SK-N-SH treated with all-trans-retinoic acid at 6 μM for 48 hours (cell line): ENCODE measurements around the gene ABCA7.

ENCODE experiments used
- ATAC-seq: fragments of 200-7000 bp; cut with Tn5 transposase; 3 replicates; pipeline ENCODE4 v1.9.1; 2020; ENCODE audit warnings: mild to moderate bottlenecking, moderate library complexity
- ARNTL ChIP-seq: fragments of 450-650 bp; formaldehyde crosslinking; IDR thresholded peaks from 2 replicates; pipeline ENCODE4 v1.5.0; 2020; ENCODE audit warnings: low read depth, mild to moderate bottlenecking, moderate library complexity, borderline replicate concordance
- BACH2 ChIP-seq: fragments of 250-450 bp; sonication (Bioruptor Pico); IDR thresholded peaks from 2 replicates; pipeline ENCODE4 v1.9.0; 2021; ENCODE audit warnings: mild to moderate bottlenecking, borderline replicate concordance
- CSDC2 ChIP-seq: fragments of 250-450 bp; sonication (Bioruptor Pico); IDR thresholded peaks from 2 replicates; pipeline ENCODE4 v1.5.0; 2020; ENCODE audit warnings: mild to moderate bottlenecking, moderate library complexity
- ESRRG ChIP-seq: fragments of 250-450 bp; sonication (Bioruptor Pico); IDR thresholded peaks from 2 replicates; pipeline ENCODE4 v1.6.1; 2021; ENCODE audit warnings: mild to moderate bottlenecking
- GLIS3 ChIP-seq: fragments of 250-450 bp; sonication (Bioruptor Pico); IDR thresholded peaks from 2 replicates; pipeline ENCODE4 v1.5.0; 2020; ENCODE audit warnings: mild to moderate bottlenecking, moderate library complexity
- ISL1 ChIP-seq: fragments of 250-450 bp; sonication (Bioruptor Pico); IDR thresholded peaks from 2 replicates; pipeline ENCODE4 v2.1.2; 2022; ENCODE audit warnings: mild to moderate bottlenecking, moderate library complexity
- OSR1 ChIP-seq: fragments of 250-450 bp; sonication (Bioruptor Pico); IDR thresholded peaks from 2 replicates; pipeline ENCODE4 v1.8.0; 2022; ENCODE audit warnings: moderate library complexity, mild to moderate bottlenecking, inconsistent platforms
- RARB ChIP-seq: fragments of 250-450 bp; sonication (Bioruptor Pico); IDR thresholded peaks from 2 replicates; pipeline ENCODE4 v1.8.0; 2021; ENCODE audit warnings: mild to moderate bottlenecking, moderate library complexity
- SNAI2 ChIP-seq: fragments of 250-450 bp; sonication (Bioruptor Pico); IDR thresholded peaks from 2 replicates; pipeline ENCODE4 v1.5.0; 2020; ENCODE audit warnings: mild to moderate bottlenecking, moderate library complexity
- TCF4 ChIP-seq: fragments of 250-450 bp; sonication (Bioruptor Pico); IDR thresholded peaks from 2 replicates; pipeline ENCODE4 v1.8.0; 2021; ENCODE audit warnings: mild to moderate bottlenecking, moderate library complexity, borderline replicate concordance
- TOX ChIP-seq: fragments of 250-450 bp; sonication (Bioruptor Pico); IDR thresholded peaks from 2 replicates; pipeline ENCODE4 v1.8.0; 2021; ENCODE audit warnings: mild to moderate bottlenecking, moderate library complexity, borderline replicate concordance
- ZC3H10 ChIP-seq: fragments of 250-450 bp; sonication (Bioruptor Pico); IDR thresholded peaks from 2 replicates; pipeline ENCODE4 v1.5.1; 2021; ENCODE audit warnings: mild to moderate bottlenecking, moderate library complexity
- ZFP3 ChIP-seq: fragments of 250-450 bp; sonication (Bioruptor Pico); IDR thresholded peaks from 2 replicates; pipeline ENCODE4 v1.5.0; 2020; ENCODE audit warnings: mild to moderate bottlenecking, moderate library complexity
- ZFP30 ChIP-seq: fragments of 450-650 bp; formaldehyde crosslinking; IDR thresholded peaks from 2 replicates; pipeline ENCODE4 v1.5.0; 2022; ENCODE audit warnings: mild to moderate bottlenecking, moderate library complexity
- ZNF565 ChIP-seq: fragments of 450-650 bp; formaldehyde crosslinking; conservative IDR thresholded peaks from 2 replicates; pipeline ENCODE4 v1.5.0; 2020; ENCODE audit warnings: low read depth, mild to moderate bottlenecking, moderate library complexity
- ZNF70 ChIP-seq: fragments of 450-650 bp; formaldehyde crosslinking; IDR thresholded peaks from 2 replicates; pipeline ENCODE4 v1.5.0; 2020; ENCODE audit warnings: mild to moderate bottlenecking, moderate library complexity
- ZNF8 ChIP-seq: fragments of 450-650 bp; formaldehyde crosslinking; IDR thresholded peaks from 2 replicates; pipeline ENCODE4 v1.5.0; 2020; ENCODE audit warnings: mild to moderate bottlenecking, moderate library complexity
- TF ChIP-seq, protein P1 (sequence below): fragments of 250-450 bp; sonication (Bioruptor Pico); IDR thresholded peaks from 2 replicates; pipeline ENCODE4 v1.8.0; 2021; ENCODE audit warnings: low read depth, mild to moderate bottlenecking, moderate library complexity, borderline replicate concordance
- TF ChIP-seq, protein P2 (sequence below): fragments of 250-450 bp; sonication (Bioruptor Pico); IDR thresholded peaks from 2 replicates; pipeline ENCODE4 v1.8.0; 2020; ENCODE audit warnings: mild to moderate bottlenecking, moderate library complexity, borderline replicate concordance
- TF ChIP-seq, protein P3 (sequence below): fragments of 250-450 bp; sonication (Bioruptor Pico); IDR thresholded peaks from 2 replicates; pipeline ENCODE4 v1.5.1; 2020; ENCODE audit warnings: low read depth, mild to moderate bottlenecking, moderate library complexity
- TF ChIP-seq, protein P4 (sequence below): fragments of 250-450 bp; sonication (Bioruptor Pico); IDR thresholded peaks from 2 replicates; pipeline ENCODE4 v1.5.0; 2020; ENCODE audit warnings: mild to moderate bottlenecking, moderate library complexity

Gene ABCA7

DNA sequence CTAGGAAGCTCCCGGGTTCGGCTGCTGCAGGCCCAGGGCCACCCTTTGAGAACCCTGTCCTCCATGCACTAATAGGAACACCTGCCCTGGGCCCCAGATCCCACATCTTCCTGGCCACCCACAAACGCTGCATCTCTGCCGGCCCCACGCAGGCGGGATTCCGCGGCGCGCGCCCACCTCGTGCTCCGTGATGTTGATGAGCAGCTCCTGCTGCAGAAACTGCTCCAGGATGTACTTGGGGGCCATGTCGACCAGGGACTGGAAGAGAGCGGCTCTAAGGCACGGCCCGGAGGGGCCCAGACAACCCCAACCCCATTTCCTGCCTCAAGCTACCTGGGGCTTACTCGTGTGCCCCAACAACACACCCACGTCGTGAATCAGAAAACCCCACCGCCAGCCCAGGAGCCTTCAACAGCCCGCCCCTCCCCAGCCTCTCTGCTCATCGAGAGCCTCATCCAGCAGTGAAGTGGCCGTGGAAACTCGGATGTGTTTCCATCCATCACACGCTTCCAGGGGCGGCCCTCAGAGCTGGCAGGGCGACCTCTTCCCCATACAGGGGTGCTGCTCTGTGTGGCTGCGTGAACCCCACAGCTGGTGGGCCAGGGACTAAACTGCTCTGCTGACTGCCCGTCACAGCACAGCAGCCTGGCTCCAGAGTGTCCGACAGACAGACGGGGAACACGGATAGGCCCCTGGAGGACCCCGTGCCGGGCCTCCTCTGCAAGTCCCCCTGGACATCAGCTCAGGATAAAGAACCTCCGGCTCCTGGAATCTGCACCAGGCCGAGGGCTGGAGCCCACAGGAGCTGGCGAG, 51.0 kb downstream of the ABCA7 start:
- no peak for ATAC-seq
- TF ChIP-seq ISL1 (CRISPR knock-in tag) (no peak), ZNF8 (CRISPR knock-in tag) (no peak), ZNF70 (CRISPR knock-in tag) (no peak), ZFP30 (CRISPR knock-in tag) (no peak), ARNTL (CRISPR knock-in tag) (no peak), ESRRG (CRISPR knock-in tag) (no peak), BACH2 (no peak), OSR1 (CRISPR knock-in tag) (no peak), ZNF565 (CRISPR knock-in tag) (no peak), RARB (CRISPR knock-in tag) (no peak)
- TF ChIP-seq, protein P1, sequence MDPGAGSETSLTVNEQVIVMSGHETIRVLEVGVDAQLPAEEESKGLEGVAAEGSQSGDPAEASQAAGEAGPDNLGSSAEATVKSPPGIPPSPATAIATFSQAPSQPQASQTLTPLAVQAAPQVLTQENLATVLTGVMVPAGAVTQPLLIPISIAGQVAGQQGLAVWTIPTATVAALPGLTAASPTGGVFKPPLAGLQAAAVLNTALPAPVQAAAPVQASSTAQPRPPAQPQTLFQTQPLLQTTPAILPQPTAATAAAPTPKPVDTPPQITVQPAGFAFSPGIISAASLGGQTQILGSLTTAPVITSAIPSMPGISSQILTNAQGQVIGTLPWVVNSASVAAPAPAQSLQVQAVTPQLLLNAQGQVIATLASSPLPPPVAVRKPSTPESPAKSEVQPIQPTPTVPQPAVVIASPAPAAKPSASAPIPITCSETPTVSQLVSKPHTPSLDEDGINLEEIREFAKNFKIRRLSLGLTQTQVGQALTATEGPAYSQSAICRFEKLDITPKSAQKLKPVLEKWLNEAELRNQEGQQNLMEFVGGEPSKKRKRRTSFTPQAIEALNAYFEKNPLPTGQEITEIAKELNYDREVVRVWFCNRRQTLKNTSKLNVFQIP: no peak
- TF ChIP-seq, protein P2, sequence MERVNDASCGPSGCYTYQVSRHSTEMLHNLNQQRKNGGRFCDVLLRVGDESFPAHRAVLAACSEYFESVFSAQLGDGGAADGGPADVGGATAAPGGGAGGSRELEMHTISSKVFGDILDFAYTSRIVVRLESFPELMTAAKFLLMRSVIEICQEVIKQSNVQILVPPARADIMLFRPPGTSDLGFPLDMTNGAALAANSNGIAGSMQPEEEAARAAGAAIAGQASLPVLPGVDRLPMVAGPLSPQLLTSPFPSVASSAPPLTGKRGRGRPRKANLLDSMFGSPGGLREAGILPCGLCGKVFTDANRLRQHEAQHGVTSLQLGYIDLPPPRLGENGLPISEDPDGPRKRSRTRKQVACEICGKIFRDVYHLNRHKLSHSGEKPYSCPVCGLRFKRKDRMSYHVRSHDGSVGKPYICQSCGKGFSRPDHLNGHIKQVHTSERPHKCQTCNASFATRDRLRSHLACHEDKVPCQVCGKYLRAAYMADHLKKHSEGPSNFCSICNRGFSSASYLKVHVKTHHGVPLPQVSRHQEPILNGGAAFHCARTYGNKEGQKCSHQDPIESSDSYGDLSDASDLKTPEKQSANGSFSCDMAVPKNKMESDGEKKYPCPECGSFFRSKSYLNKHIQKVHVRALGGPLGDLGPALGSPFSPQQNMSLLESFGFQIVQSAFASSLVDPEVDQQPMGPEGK (CRISPR knock-in tag): no peak
- TF ChIP-seq, protein P3, sequence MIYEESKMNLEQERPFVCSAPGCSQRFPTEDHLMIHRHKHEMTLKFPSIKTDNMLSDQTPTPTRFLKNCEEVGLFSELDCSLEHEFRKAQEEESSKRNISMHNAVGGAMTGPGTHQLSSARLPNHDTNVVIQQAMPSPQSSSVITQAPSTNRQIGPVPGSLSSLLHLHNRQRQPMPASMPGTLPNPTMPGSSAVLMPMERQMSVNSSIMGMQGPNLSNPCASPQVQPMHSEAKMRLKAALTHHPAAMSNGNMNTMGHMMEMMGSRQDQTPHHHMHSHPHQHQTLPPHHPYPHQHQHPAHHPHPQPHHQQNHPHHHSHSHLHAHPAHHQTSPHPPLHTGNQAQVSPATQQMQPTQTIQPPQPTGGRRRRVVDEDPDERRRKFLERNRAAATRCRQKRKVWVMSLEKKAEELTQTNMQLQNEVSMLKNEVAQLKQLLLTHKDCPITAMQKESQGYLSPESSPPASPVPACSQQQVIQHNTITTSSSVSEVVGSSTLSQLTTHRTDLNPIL (CRISPR knock-in tag): no peak

DNA sequence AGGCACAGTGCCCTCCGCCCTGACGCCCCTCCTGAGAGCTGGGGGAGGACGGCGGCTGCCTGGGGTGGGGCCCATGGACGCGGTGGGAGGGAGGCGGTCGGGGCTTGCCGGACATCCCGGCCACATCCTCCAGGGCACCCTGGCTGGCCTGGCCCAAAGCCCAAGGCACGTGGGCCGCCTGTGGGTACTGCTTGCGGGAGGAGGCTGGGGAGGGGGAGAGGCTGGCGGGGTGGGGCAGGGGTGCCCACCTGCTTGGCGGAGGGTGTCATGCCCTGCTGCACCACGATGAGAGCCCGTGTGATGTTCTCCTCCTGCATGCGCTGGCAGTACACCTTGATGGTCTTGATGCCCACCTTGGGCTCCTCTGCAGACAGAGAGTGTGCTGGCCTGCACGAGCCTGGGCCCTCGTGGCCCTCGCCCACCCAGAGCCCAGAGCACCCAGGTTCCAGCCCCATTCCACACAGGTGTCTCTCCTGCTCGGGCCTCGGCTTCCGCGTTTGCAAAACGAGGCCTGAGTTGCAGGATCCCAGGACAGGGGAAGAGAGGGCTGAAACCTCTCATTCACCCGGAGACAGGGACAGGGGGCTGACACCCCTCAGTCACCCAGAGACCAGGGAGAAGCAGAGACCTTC, 51.8 kb downstream of the ABCA7 start:
- no peak for TF ChIP-seq ISL1 (CRISPR knock-in tag)
- TF ChIP-seq TCF4 (CRISPR knock-in tag): no peak
- TF ChIP-seq, protein P4, sequence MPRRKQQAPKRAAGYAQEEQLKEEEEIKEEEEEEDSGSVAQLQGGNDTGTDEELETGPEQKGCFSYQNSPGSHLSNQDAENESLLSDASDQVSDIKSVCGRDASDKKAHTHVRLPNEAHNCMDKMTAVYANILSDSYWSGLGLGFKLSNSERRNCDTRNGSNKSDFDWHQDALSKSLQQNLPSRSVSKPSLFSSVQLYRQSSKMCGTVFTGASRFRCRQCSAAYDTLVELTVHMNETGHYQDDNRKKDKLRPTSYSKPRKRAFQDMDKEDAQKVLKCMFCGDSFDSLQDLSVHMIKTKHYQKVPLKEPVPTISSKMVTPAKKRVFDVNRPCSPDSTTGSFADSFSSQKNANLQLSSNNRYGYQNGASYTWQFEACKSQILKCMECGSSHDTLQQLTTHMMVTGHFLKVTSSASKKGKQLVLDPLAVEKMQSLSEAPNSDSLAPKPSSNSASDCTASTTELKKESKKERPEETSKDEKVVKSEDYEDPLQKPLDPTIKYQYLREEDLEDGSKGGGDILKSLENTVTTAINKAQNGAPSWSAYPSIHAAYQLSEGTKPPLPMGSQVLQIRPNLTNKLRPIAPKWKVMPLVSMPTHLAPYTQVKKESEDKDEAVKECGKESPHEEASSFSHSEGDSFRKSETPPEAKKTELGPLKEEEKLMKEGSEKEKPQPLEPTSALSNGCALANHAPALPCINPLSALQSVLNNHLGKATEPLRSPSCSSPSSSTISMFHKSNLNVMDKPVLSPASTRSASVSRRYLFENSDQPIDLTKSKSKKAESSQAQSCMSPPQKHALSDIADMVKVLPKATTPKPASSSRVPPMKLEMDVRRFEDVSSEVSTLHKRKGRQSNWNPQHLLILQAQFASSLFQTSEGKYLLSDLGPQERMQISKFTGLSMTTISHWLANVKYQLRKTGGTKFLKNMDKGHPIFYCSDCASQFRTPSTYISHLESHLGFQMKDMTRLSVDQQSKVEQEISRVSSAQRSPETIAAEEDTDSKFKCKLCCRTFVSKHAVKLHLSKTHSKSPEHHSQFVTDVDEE (CRISPR knock-in tag): no peak
- TF ChIP-seq GLIS3 (CRISPR knock-in tag): no peak
- no peak for TF ChIP-seq ZNF70 (CRISPR knock-in tag)
- no peak for TF ChIP-seq BACH2
- TF ChIP-seq CSDC2 (CRISPR knock-in tag): no peak
- no peak for TF ChIP-seq ZNF8 (CRISPR knock-in tag)
- TF ChIP-seq ESRRG (CRISPR knock-in tag): no peak
- TF ChIP-seq ARNTL (CRISPR knock-in tag): no peak
- no peak for TF ChIP-seq ZFP30 (CRISPR knock-in tag)
- TF ChIP-seq RARB (CRISPR knock-in tag): no peak
- TF ChIP-seq ZNF565 (CRISPR knock-in tag): no peak
- TF ChIP-seq, protein P1: no peak
- TF ChIP-seq ZC3H10: no peak
- no peak for TF ChIP-seq TOX (CRISPR knock-in tag)
- TF ChIP-seq OSR1 (CRISPR knock-in tag): no peak
- TF ChIP-seq ZFP3 (CRISPR knock-in tag): no peak
- TF ChIP-seq, protein P3 (CRISPR knock-in tag): no peak
- no peak for TF ChIP-seq SNAI2 (CRISPR knock-in tag)
- TF ChIP-seq, all 23 proteins: peak for 0
- no peak for ATAC-seq
